ENCODE measurements around the gene DDX20.
A peak's percentile ranks its signal among the peaks of the same experiment; 100 is the strongest.

The DDX20 gene

GRCh38 chr1:111746614-111746999 is 9.1 kb upstream of the DDX20 start:
- no peak for DNase-seq (ENCODE audit: low spot score)
- no peak for FAIRE-seq

- DNase-seq (ENCODE audit: low spot score) (peak; percentile 83), FAIRE-seq (peak; percentile 84)
These were observed 8.4 kb upstream of the DDX20 start for GRCh38 chr1:111747282-111747734.

- DNase-seq (ENCODE audit: low spot score) = no peak
- no peak for FAIRE-seq
These were observed 7.8 kb upstream of the DDX20 start for GRCh38 chr1:111747947-111748346.

- FAIRE-seq (no peak), DNase-seq (ENCODE audit: low spot score) (no peak)
These were observed 6.1 kb upstream of the DDX20 start for GRCh38 chr1:111749628-111750027.

- DNase-seq (ENCODE audit: low spot score) = no peak
- no peak for FAIRE-seq
These were observed 4.8 kb upstream of the DDX20 start for GRCh38 chr1:111750856-111751255.

GRCh38 chr1:111751906-111752575 is 3.7 kb upstream of the DDX20 start:
- FAIRE-seq (no peak), DNase-seq (ENCODE audit: low spot score) (no peak)

- DNase-seq (ENCODE audit: low spot score) (peak; percentile 67), FAIRE-seq (no peak)
These were observed 744 bp upstream of the DDX20 start for GRCh38 chr1:111754984-111755330.

- FAIRE-seq = no peak
- DNase-seq (ENCODE audit: low spot score) = peak; percentile 35
These were observed 418 bp downstream of the DDX20 start for GRCh38 chr1:111756124-111756513.

- DNase-seq (ENCODE audit: low spot score) (no peak), FAIRE-seq (no peak)
These were observed 2.7 kb downstream of the DDX20 start for GRCh38 chr1:111758373-111758772.

GRCh38 chr1:111761717-111762116 is 6.0 kb downstream of the DDX20 start:
- DNase-seq (ENCODE audit: low spot score) = no peak
- no peak for FAIRE-seq

- DNase-seq (ENCODE audit: low spot score) = no peak
- FAIRE-seq = no peak
These were observed 6.6 kb downstream of the DDX20 start for GRCh38 chr1:111762332-111762731.

GRCh38 chr1:111768023-111768422 is 12.3 kb downstream of the DDX20 start:
- FAIRE-seq = no peak
- no peak for DNase-seq (ENCODE audit: low spot score)

- DNase-seq (ENCODE audit: low spot score) (no peak), FAIRE-seq (no peak)
These were observed 12.9 kb downstream of the DDX20 start for GRCh38 chr1:111768625-111769024.

- FAIRE-seq (peak; percentile 35), DNase-seq (ENCODE audit: low spot score) (peak; percentile 52)
These were observed 13.9 kb downstream of the DDX20 start for GRCh38 chr1:111769517-111770146.

GRCh38 chr1:111770916-111771315 is 15.2 kb downstream of the DDX20 start:
- FAIRE-seq (no peak), DNase-seq (ENCODE audit: low spot score) (no peak)

- FAIRE-seq (no peak), DNase-seq (ENCODE audit: low spot score) (no peak)
These were observed 20.3 kb downstream of the DDX20 start for GRCh38 chr1:111775966-111776365.

GRCh38 chr1:111776391-111776790 is 20.7 kb downstream of the DDX20 start:
- FAIRE-seq (peak; percentile 30), DNase-seq (ENCODE audit: low spot score) (no peak)

GRCh38 chr1:111776861-111777260 is 21.2 kb downstream of the DDX20 start:
- DNase-seq (ENCODE audit: low spot score) = no peak
- peak; percentile 50 for FAIRE-seq

- no peak for FAIRE-seq
These were observed 21.6 kb downstream of the DDX20 start for GRCh38 chr1:111777301-111777700.

GRCh38 chr1:111778066-111778465 is 22.4 kb downstream of the DDX20 start:
- peak; percentile 35 for DNase-seq (ENCODE audit: low spot score)
- FAIRE-seq = no peak

More at GRCh38 chr1:111777301-111777700, 21.6 kb downstream of the DDX20 start:
- no peak for DNase-seq (ENCODE audit: low spot score)

- DNase-seq (ENCODE audit: low spot score) (peak; percentile 34), FAIRE-seq (no peak)
These were observed 22.9 kb downstream of the DDX20 start for GRCh38 chr1:111778541-111779051.

GRCh38 chr1:111779546-111779945 is 23.8 kb downstream of the DDX20 start:
- no peak for DNase-seq (ENCODE audit: low spot score)
- no peak for FAIRE-seq

All from urothelium cell line (cell line).